Hematopoietic multipotent progenitor cell (in vitro differentiated cells): ENCODE data around the gene C9orf85. TPM values are rescaled to one million over a fixed set of nuclear protein-coding genes. Genes with fewer than 3 reads are reported as not detected.

ENCODE experiments used
- DNase-seq, 3 donors: peaks; one replicate each; pipeline ENCODE4 v3.0.0-alpha.2; 2011 to 2015; ENCODE audit warnings: low read depth in 2 of 3, low spot score in 2 of 3
- total RNA-seq: library from RNA; depleted of rRNA; stranded (reverse); fragments of >200 nt; gene quantifications from one replicate; pipeline ENCODE4 v1.2.3, GENCODE V29; 2012

The C9orf85 gene
- total RNA-seq, 1 donor: 5.9 TPM

GRCh38 chr9:71901695-71902597, 9.5 kb upstream of the C9orf85 start:
- DNase-seq: peak in 1 of 3 donors; percentile 42

- DNase-seq: no peak
Measured at GRCh38 chr9:71904076-71904475, 7.4 kb upstream of the C9orf85 start.

- DNase-seq: no peak
Measured at GRCh38 chr9:71908825-71909224, 2.6 kb upstream of the C9orf85 start.

- peak in 1 of 3 donors; percentile 43 for DNase-seq
Measured at GRCh38 chr9:71909887-71910649, 1.4 kb upstream of the C9orf85 start.

GRCh38 chr9:71910650-71911060, 784 bp upstream of the C9orf85 start:
- no peak for DNase-seq

GRCh38 chr9:71911908-71912335, 483 bp downstream of the C9orf85 start:
- no peak for DNase-seq

- no peak for DNase-seq
Measured at GRCh38 chr9:71915495-71915894, 4.1 kb downstream of the C9orf85 start.

GRCh38 chr9:71916834-71917534, 5.5 kb downstream of the C9orf85 start:
- no peak for DNase-seq

- DNase-seq: no peak
Measured at GRCh38 chr9:71918419-71918818, 7.0 kb downstream of the C9orf85 start.

- no peak for DNase-seq
Measured at GRCh38 chr9:71920456-71921189, 9.2 kb downstream of the C9orf85 start.

GRCh38 chr9:71921190-71921814, 9.9 kb downstream of the C9orf85 start:
- DNase-seq: no peak

- no peak for DNase-seq
Measured at GRCh38 chr9:71924576-71924975, 13.1 kb downstream of the C9orf85 start.

GRCh38 chr9:71925834-71926233, 14.4 kb downstream of the C9orf85 start:
- DNase-seq: no peak

- DNase-seq: no peak
Measured at GRCh38 chr9:71928376-71928775, 16.9 kb downstream of the C9orf85 start.

GRCh38 chr9:71928806-71929205, 17.4 kb downstream of the C9orf85 start:
- no peak for DNase-seq

GRCh38 chr9:71929223-71929622, 17.8 kb downstream of the C9orf85 start:
- DNase-seq: no peak

- DNase-seq: no peak
Measured at GRCh38 chr9:71929791-71930440, 18.5 kb downstream of the C9orf85 start.

- DNase-seq: no peak
Measured at GRCh38 chr9:71931166-71931565, 19.7 kb downstream of the C9orf85 start.

- DNase-seq: no peak
Measured at GRCh38 chr9:71936066-71936465, 24.6 kb downstream of the C9orf85 start.
